Right forelimb (tissue), 1 donor: ENCODE data around the gene GTF2A1L.
"Not testable (repeated sequence)": the region's sequence is repeated elsewhere in the genome, so short reads cannot be mapped to it uniquely, and the experiment has no call there.

Experiments
- DNase-seq: peaks from one replicate; pipeline ENCODE4 v3.0.0-alpha.2; 2018

Gene GTF2A1L, protein sequence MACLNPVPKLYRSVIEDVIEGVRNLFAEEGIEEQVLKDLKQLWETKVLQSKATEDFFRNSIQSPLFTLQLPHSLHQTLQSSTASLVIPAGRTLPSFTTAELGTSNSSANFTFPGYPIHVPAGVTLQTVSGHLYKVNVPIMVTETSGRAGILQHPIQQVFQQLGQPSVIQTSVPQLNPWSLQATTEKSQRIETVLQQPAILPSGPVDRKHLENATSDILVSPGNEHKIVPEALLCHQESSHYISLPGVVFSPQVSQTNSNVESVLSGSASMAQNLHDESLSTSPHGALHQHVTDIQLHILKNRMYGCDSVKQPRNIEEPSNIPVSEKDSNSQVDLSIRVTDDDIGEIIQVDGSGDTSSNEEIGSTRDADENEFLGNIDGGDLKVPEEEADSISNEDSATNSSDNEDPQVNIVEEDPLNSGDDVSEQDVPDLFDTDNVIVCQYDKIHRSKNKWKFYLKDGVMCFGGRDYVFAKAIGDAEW

DNA sequence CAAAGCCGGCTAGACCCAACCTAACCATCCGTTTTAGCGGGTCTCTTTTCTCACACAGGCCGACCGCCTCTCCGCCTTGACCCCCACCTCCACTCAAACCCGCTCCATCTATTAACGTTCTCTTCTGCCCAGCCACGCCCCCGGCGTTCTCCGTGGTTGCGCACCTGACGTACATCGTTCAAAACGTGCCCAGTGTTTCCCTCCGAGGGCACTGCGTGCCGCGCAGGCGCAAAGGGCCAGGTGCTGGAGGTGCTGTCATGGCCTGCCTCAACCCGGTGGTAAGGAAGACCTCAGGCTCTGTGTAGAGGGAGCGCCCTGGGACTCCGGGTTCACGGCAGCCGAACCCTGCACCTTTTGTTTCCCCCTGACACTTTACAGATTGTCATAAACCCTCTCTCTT lies at the start of gene GTF2A1L:
Gene GTF2A1L, plus strand, starts transcription at position 239 of the 400 bp plus-strand sequence. Its CDS starts 19 bp downstream, at position 258.
- DNase-seq: no peak

DNA sequence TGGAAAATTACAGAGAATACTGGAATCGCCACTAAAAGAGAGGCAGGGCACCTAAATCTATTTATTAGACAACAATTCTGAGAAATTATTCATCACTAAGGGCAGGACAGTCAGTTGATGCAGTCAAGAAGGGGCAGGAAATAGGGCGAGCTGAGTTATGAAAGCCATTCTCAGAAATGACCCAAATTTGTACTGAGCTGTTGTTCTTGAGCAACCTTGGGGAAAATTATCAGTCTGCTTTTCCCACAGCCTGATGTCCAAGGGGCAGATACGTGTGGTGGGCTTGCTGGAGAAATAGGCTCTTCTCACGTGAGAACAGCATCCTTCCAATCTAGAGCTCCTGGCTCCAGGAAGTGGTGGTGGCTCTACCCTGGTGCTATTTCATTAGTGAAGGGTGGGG lies 49.1 kb upstream of the GTF2A1L start:
- no peak for DNase-seq

DNA sequence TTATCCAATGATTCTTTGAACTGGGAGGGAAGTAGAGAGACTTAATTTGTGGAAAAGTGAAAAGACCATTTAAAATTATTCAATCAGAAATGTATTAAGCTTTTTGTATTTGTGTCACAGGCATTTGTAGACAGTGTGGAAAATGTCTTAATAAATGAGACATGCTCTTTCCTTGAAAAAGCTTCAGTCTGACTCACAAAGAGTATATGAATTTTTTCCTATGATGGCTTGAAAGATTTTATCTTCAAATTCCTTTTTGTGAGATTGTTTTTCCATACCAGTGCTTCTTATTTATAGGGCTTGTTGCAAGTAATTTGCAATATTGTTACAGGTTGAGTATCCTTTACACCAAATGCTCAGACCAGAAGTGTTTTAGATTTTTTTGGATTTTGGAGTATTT lies 48.2 kb upstream of the GTF2A1L start:
- DNase-seq: no peak

DNA sequence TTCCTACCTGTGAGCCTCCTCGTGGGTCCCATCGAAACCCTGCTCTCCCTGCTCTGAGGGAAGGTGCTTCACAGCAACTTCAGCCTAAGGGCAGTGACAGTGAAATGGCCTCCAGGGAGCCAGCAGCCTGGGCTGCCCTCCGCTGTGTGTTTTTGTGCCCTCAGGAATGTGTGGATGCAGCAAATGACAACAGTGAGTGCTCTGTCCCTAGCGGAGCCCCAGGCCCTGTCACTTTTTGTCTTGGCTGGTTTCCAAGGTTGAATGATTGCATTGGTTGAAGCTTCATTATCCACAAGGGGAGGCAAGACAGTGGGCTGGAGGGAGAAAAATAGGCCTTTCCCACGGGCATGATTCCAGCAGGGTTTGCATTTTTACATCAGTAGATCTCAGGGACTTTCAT lies 44.8 kb upstream of the GTF2A1L start:
- no peak for DNase-seq

GRCh38 chr2:48574353-48575287 lies 43.0 kb upstream of the GTF2A1L start:
- no peak for DNase-seq

DNA sequence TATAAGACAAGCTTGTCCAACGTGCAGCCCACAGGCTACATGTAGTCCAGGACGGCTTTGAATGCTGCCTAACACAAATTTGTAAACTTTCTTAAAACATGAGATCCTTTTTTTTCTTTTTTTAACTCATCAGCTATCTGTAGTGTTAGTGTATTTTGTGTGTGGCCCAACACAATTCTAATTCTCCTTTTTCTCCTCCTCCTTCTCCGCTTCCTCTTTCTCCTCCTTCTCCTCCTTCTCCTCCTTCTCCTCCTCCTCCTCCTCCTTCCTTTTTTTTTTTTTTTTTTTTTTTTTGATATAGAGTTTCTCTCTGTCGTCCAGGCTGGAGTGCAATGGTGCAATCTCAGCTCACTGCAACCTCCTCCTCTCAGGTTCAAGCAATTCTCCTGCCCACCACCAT lies 39.3 kb upstream of the GTF2A1L start:
- no peak for DNase-seq

DNA sequence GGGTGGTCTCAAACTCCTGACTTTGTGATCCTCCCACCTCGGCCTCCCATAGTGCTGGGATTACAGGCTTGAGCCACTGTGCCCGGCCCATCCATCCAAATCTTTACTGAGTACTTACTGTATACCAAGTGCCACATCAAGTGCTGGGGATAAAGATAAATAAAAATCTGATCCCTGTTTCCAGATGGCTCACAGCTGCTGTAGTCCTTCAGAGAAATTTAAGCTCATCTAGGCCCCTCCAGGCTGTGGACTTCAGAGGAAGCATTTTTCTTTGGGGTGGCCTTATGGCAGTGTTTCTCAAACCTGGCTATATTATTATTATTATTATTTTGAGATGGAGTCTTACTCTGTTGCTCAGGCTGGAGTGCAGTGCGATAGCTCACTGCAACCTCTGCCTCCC lies 33.7 kb upstream of the GTF2A1L start:
- DNase-seq: no peak

DNA sequence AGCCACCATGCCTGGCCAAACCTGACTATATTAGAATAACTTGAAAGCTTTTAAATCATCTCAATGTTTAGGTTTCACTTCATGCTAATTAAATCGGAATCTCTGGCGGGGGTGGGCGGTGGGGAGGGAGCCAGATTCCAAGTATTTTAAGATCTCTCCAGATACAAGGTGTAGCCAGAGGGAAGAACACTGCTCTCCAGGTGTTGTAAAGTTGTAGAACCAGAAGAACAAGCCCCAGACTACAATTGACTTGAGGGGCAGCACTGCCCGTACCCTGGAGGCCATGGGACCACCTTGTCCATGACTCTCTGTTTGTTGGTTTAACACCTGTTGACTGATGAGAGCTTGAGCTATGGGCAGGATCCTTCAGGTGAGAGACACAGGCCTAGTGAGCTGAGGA lies 33.1 kb upstream of the GTF2A1L start:
- DNase-seq: no peak

- no peak for DNase-seq
These were observed 31.2 kb upstream of the GTF2A1L start for GRCh38 chr2:48586433-48586832.

DNA sequence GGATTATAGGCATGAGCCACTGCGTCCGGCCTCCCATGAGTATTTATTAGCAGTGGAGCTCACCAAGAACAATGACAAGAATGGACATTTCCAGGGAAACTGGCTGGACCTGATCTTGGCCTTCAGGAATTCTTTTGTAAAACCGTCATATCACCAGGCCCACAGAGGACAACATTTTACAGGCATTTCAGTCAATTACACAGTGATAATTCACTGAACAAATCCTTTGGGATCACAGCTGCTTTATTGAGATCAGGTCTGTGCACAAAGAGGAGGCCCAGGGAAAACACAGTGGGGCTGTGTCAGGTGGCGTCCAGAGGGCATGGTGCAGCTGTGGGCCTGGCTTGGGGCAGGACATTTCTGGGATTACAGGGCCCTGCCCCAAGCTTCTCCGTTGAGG lies 30.1 kb upstream of the GTF2A1L start:
- no peak for DNase-seq

DNA sequence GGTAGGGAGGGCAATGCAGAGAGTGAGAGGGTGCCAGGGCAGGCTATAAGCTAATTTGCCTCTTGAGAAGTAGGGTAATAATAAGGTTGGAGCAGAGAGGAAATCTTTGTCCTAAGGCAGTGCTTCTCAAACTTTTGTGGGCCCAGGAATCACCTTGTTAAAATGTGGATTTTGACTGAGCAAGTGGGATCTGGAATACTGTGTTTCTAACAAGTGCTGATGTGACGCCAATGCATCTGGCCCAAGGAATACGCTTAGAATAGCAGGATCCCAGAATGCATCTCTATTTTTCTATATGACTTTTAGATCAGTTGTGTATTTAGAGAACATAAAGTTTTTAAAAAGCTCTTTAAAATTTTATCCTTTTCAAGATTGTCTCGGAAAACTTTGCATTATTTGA lies 29.7 kb upstream of the GTF2A1L start:
- DNase-seq: no peak

DNA sequence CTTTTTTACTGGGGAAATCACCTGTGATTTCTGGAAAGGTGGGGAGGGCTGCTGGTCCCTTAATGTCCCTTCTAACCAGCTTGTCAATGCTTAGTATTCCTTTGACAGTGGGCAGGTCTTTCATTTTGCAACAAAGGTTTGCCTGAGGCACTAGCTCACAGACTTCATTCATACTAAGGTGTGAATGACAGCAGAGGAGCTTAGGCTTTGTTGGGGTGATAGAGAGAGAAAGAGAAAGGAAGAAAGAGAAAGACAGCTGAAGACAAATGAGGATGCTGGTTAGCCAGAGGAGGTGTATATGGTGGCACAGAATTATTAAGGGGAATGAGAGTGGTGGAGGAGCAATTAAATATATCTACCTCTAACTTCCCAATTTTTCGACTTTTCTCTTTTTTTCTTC lies 28.9 kb upstream of the GTF2A1L start:
- DNase-seq: no peak

DNA sequence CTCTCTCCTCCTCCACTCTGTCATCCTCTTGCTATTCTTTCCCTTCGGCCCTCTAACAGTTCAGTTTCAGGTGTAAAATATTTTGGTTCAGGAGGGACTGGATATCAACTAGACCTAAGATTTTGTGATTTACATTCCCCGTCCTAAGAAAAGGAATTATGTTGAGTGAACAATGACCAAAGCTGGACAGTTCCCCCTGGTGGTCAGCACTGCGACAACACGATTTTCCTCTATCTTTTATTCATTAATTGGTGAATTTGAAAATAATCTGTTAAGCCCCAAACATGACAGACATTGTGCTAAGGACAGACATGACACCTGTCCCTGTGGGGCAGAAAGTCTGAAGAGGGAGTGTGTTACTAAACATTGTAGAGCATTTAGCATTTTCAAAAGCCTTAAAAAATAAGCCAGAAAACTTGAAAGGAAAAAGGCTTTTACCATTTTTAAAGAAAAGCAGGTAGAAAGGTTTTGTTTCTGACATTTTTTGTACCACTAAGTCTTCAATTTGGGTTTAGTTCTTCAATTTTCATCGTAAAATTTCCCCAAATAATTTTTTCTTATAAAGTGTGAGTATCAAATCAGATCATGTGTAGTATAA lies 28.4 kb upstream of the GTF2A1L start:
- no peak for DNase-seq

GRCh38 chr2:48590017-48590416 lies 27.6 kb upstream of the GTF2A1L start:
- no peak for DNase-seq

GRCh38 chr2:48592067-48592466 lies 25.6 kb upstream of the GTF2A1L start:
- no peak for DNase-seq

DNA sequence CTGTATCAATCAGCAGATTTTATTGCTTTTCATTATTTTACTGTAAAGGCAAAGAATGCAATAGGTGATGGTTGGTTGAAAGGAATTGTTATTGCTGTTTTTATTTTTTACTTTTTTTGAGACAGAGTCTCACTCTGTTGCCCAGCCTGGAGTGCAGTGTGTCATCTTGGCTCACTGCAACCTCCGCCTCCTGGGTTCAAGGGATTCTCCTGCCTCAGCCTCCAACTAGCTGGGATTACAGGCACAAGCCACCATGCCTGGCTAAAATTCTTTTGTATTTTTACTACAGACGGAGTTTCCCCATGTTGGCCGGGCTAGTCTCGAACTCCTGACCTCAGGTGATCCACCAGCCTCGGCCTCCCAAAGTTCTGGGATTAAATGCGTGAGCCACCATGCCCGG lies 20.9 kb upstream of the GTF2A1L start:
- DNase-seq: not testable (repeated sequence)

- DNase-seq: no peak
These were observed 20.2 kb upstream of the GTF2A1L start for GRCh38 chr2:48597492-48597891.

GRCh38 chr2:48600204-48600813 lies 17.3 kb upstream of the GTF2A1L start:
- DNase-seq: no peak

- DNase-seq: no peak
These were observed 16.7 kb upstream of the GTF2A1L start for GRCh38 chr2:48600917-48601316.

DNA sequence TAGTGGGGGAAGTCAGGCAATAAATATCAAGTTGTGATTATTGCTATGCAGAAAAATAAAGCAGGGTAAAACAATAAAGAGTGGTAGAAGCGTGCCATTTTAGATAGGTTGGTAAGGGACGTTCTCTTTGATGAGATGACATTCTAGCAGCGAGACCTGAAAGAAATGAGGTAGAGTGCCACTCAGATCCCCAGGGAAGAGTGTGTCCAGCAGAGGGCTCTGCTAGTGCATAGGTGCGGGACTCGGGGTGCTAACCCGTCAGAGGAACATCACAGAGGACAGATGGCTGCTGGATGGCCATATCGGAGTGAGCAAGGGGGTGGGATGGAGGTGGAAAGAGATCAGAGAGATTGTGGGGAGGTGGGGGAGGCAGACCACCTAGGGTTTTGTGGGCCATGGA lies 16.3 kb upstream of the GTF2A1L start:
- no peak for DNase-seq

DNA sequence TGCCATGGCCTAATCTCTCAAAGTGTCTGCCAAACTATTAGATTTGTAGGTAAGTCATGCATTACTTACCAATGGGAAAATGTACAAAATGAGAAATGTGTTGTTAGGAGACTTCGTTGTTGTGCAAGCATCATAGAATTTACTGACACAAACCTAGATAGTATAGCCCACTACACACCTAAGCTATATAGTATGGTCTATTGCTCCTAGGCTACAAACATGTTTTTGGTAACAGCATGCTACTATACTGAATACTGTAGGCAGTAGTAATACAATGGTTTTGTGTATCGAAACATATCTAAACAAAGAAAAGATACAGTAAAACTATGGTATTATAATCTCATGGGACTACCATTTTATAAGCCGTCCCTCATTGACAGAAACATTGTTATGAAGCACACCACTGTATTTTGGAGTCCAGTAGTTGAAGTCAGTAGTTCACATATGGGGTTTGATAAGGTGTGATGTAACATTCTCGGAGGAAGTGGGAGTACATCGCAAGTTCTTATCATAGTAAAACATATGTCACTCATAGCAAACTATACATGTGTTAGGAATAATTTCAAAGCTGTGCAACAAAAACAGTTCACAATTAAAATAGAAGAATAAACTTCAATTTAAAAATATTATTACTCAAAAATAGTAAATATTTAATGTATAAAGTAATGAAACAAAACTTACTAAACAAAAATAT lies 12.0 kb upstream of the GTF2A1L start:
- no peak for DNase-seq

DNA sequence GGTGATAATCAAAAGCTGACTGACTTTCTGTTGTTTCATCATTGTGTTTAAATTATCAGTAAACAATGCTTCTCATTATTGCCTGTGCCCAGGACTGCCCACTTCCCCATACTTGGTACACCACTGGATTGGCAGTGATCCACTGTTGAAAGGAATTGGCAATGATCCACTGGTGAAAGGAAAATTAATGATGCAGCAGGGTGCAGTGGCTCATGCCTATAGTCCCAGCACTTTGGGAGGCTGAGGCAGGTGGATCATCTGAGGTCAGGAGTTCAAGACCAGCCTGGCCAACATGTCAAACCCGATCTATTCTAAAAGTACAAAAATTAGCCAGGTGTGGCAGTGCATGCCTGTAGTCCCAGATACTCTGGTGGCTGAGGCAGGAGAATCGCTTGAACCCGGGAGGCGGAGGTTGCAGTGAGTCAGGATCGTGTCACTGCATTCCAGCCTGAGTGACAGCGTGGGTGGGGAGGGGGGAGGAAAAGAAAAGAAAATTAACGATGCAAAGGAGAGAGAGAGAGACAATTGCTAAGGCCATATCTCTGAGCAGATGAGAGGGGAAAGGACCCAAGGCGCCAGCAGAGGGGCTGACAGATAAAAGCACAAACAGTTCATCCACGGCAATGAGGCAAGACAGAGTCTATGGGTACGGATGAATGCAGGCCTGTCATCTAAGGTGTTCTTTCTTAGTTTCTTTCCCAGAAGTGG lies 10.2 kb upstream of the GTF2A1L start:
- no peak for DNase-seq
